ENCODE data around the gene AHI1. TPM values are rescaled to one million over a fixed set of nuclear protein-coding genes. Genes with fewer than 3 reads are reported as not detected.
A peak's percentile ranks its signal among the peaks of the same experiment; 100 is the strongest.

AHI1 gene
- total RNA-seq, 1 donor from 2014 or later = 14.2 TPM

DNA sequence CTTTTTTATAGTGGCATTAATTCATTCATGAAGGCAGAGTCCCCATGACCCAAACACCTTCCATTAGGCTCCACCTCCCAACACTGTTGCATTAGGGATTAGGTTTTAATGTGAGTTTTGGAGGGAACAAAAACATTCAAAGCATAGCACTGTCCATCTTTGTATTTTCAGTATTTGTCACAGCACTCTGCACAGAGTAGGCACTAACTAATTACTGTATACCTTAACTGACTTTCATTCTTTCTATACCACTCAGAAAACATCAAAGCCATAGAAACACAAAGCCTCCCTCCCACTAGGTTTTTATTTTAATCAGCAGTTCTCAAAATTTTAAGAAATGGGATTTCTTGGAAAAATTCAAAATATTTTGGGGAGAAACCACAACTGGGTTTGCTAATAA, 21.8 kb upstream of the AHI1 start:
- TF ChIP-seq EZH2 (IDR thresholded peaks at IDR 0.05; ENCODE audit: insufficient read depth, low read length) = no peak
- H3K27ac Mint-ChIP-seq (ENCODE audit: unreplicated experiment) = no peak overlapping the region
- no peak overlapping the region for H3K4me3 Mint-ChIP-seq (ENCODE audit: unreplicated experiment)
- Histone ChIP-seq H4K20me1 (ENCODE audit: insufficient read depth, low read length) (no peaks in the 10 kb centered on the region), H3K79me2 (ENCODE audit: insufficient read depth, low read length) (no peaks in the 10 kb centered on the region), H3K4me3 (ENCODE audit: insufficient read depth, low read depth, low read length) (no peak overlapping the region), H3K27me3 (ENCODE audit: insufficient read depth, low read length) (no peaks in the 10 kb centered on the region), H3K4me2 (ENCODE audit: low read length) (no peak overlapping the region), H3K27ac (ENCODE audit: low read depth, low read length) (no peak overlapping the region), H3K4me1 (ENCODE audit: insufficient read depth, low read length) (peaks cover 6% of the 10 kb centered on the region), H3K36me3 (ENCODE audit: insufficient read depth, low read length) (no peaks in the 10 kb centered on the region), H2AFZ (ENCODE audit: low read depth, low read length) (no peak overlapping the region), H3K9me3 (ENCODE audit: insufficient read depth, low read depth, low read length) (no peaks in the 10 kb centered on the region), H3K9ac (ENCODE audit: low read length) (no peak overlapping the region)
- FAIRE-seq (no peak), DNase-seq (ENCODE audit: low read depth) (no peak)
- H3K4me1 Mint-ChIP-seq (ENCODE audit: low read depth, unreplicated experiment) = peaks cover 9% of the 10 kb centered on the region
- H3K36me3 Mint-ChIP-seq (ENCODE audit: low read depth, unreplicated experiment) = peaks cover 2% of the 10 kb centered on the region
- H3K27me3 Mint-ChIP-seq (ENCODE audit: low read depth, unreplicated experiment) = no peaks in the 10 kb centered on the region
- H3K9me3 Mint-ChIP-seq (ENCODE audit: unreplicated experiment) = peaks cover 2% of the 10 kb centered on the region

GRCh38 chr6:135517527-135517926, 20.0 kb upstream of the AHI1 start:
- Mint-ChIP-seq H3K27me3 (ENCODE audit: low read depth, unreplicated experiment) (no peaks in the 10 kb centered on the region), H3K27ac (ENCODE audit: unreplicated experiment) (no peak overlapping the region), H3K4me3 (ENCODE audit: unreplicated experiment) (no peak overlapping the region), H3K4me1 (ENCODE audit: low read depth, unreplicated experiment) (peaks cover 9% of the 10 kb centered on the region), H3K9me3 (ENCODE audit: unreplicated experiment) (peaks cover 6% of the 10 kb centered on the region), H3K36me3 (ENCODE audit: low read depth, unreplicated experiment) (peaks cover 2% of the 10 kb centered on the region)
- no peaks in the 10 kb centered on the region for H3K27me3 ChIP-seq (ENCODE audit: insufficient read depth, low read length)
- H4K20me1 ChIP-seq (ENCODE audit: insufficient read depth, low read length) = no peaks in the 10 kb centered on the region
- TF ChIP-seq EZH2 (IDR thresholded peaks at IDR 0.05; ENCODE audit: insufficient read depth, low read length) = no peak
- TF ChIP-seq, protein P1, sequence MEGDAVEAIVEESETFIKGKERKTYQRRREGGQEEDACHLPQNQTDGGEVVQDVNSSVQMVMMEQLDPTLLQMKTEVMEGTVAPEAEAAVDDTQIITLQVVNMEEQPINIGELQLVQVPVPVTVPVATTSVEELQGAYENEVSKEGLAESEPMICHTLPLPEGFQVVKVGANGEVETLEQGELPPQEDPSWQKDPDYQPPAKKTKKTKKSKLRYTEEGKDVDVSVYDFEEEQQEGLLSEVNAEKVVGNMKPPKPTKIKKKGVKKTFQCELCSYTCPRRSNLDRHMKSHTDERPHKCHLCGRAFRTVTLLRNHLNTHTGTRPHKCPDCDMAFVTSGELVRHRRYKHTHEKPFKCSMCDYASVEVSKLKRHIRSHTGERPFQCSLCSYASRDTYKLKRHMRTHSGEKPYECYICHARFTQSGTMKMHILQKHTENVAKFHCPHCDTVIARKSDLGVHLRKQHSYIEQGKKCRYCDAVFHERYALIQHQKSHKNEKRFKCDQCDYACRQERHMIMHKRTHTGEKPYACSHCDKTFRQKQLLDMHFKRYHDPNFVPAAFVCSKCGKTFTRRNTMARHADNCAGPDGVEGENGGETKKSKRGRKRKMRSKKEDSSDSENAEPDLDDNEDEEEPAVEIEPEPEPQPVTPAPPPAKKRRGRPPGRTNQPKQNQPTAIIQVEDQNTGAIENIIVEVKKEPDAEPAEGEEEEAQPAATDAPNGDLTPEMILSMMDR (IDR thresholded peaks at IDR 0.05; ENCODE audit: insufficient read depth, low read depth, low read length) = no peak
- no peak overlapping the region for H2AFZ ChIP-seq (ENCODE audit: low read depth, low read length)
- no peaks in the 10 kb centered on the region for H3K9me3 ChIP-seq (ENCODE audit: insufficient read depth, low read depth, low read length)
- DNase-seq (ENCODE audit: low read depth) (no peak), FAIRE-seq (no peak)
- no peak overlapping the region for H3K4me3 ChIP-seq (ENCODE audit: insufficient read depth, low read depth, low read length)
- no peak overlapping the region for H3K27ac ChIP-seq (ENCODE audit: low read depth, low read length)
- H3K4me2 ChIP-seq (ENCODE audit: low read length) = no peak overlapping the region
- H3K4me1 ChIP-seq (ENCODE audit: insufficient read depth, low read length) = peaks cover 6% of the 10 kb centered on the region
- H3K9ac ChIP-seq (ENCODE audit: low read length) = no peak overlapping the region
- H3K36me3 ChIP-seq (ENCODE audit: insufficient read depth, low read length) = no peaks in the 10 kb centered on the region
- H3K79me2 ChIP-seq (ENCODE audit: insufficient read depth, low read length) = no peaks in the 10 kb centered on the region

DNA sequence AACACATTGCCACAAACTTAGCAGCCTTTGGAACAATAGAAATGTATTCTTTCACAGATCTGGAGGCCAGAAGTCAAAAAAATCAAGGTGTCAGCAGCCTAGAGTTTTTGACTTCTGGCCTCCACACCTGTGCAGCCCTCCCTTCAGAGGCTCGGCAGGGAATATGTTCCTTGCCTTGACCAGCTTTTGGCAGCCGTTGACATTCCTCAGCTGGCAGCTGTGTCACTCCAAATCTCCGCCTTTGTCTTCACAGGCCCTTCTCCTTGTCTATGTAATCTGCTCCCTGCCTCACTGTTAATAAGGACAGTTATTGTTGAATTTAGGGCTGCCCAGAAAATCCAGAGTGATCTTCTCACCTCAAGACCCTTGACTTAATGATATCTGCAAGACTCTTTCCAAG, 17.2 kb upstream of the AHI1 start:
- DNase-seq (ENCODE audit: low read depth) = no peak
- Histone ChIP-seq H2AFZ (ENCODE audit: low read depth, low read length) (peak overlapping the region; percentile 2), H3K79me2 (ENCODE audit: insufficient read depth, low read length) (no peaks in the 10 kb centered on the region), H3K9me3 (ENCODE audit: insufficient read depth, low read depth, low read length) (no peaks in the 10 kb centered on the region), H3K27ac (ENCODE audit: low read depth, low read length) (no peak overlapping the region), H3K4me3 (ENCODE audit: insufficient read depth, low read depth, low read length) (no peak overlapping the region), H3K27me3 (ENCODE audit: insufficient read depth, low read length) (no peaks in the 10 kb centered on the region), H3K9ac (ENCODE audit: low read length) (no peak overlapping the region), H3K4me2 (ENCODE audit: low read length) (no peak overlapping the region), H4K20me1 (ENCODE audit: insufficient read depth, low read length) (no peaks in the 10 kb centered on the region), H3K36me3 (ENCODE audit: insufficient read depth, low read length) (no peaks in the 10 kb centered on the region), H3K4me1 (ENCODE audit: insufficient read depth, low read length) (no peaks in the 10 kb centered on the region)
- Mint-ChIP-seq H3K4me1 (ENCODE audit: low read depth, unreplicated experiment) (no peaks in the 10 kb centered on the region), H3K4me3 (ENCODE audit: unreplicated experiment) (no peak overlapping the region), H3K9me3 (ENCODE audit: unreplicated experiment) (peaks cover 6% of the 10 kb centered on the region), H3K36me3 (ENCODE audit: low read depth, unreplicated experiment) (peaks cover 2% of the 10 kb centered on the region), H3K27me3 (ENCODE audit: low read depth, unreplicated experiment) (no peaks in the 10 kb centered on the region), H3K27ac (ENCODE audit: unreplicated experiment) (no peak overlapping the region)
- no peak for FAIRE-seq
- TF ChIP-seq EZH2 (IDR thresholded peaks at IDR 0.05; ENCODE audit: insufficient read depth, low read length) = no peak
- TF ChIP-seq, protein P1 (IDR thresholded peaks at IDR 0.05; ENCODE audit: insufficient read depth, low read depth, low read length) = no peak

Measured in astrocyte (in vitro differentiated cells and primary cell).